Neural cell (in vitro differentiated cells): ENCODE measurements around the gene JAKMIP3. TPM values are rescaled to one million over a fixed set of nuclear protein-coding genes. Genes with fewer than 3 reads are reported as not detected.

ENCODE experiments used
- H2AFZ ChIP-seq: fragments of 200-600, 300-800 bp; sonication (generic), shearing (Covaris generic); 2 replicates; pipeline ENCODE4 v1.6.0; 2014; ENCODE audit warnings: low read depth, mild to moderate bottlenecking, antibody characterized with exemption, low read length, moderate library complexity
- H3F3A ChIP-seq: fragments of 200-600 bp; shearing (Covaris generic); 2 replicates; pipeline ENCODE4 v1.6.1; 2016; ENCODE audit warnings: mild to moderate bottlenecking, moderate library complexity, mixed read lengths, antibody characterized with exemption, low read length; ENCODE audit not compliant: insufficient read depth, poor library complexity, severe bottlenecking
- H3K27ac ChIP-seq: fragments of 200-600, 300-800 bp; sonication (generic), shearing (Covaris generic); 2 replicates; pipeline ENCODE4 v1.5.1; 2014; ENCODE audit warnings: mild to moderate bottlenecking, low read length, moderate library complexity
- H3K27me3 ChIP-seq: fragments of 300-800, 200-600 bp; sonication (generic), shearing (Covaris generic); 2 replicates; pipeline ENCODE4 v1.6.0; 2014; ENCODE audit warnings: mild to moderate bottlenecking, low read depth, low read length, moderate library complexity; ENCODE audit not compliant: insufficient read depth
- H3K36me3 ChIP-seq: fragments of 300-800, 200-600 bp; sonication (generic), shearing (Covaris generic); 2 replicates; pipeline ENCODE4 v1.5.1; 2014; ENCODE audit warnings: mild to moderate bottlenecking, antibody characterized with exemption, low read length, moderate library complexity; ENCODE audit not compliant: insufficient read depth
- H3K4me2 ChIP-seq: fragments of 300-800, 200-600 bp; sonication (generic), shearing (Covaris generic); 2 replicates; pipeline ENCODE4 v1.6.0; 2014; ENCODE audit warnings: mild to moderate bottlenecking, low read length
- H3K4me3 ChIP-seq: fragments of 300-800, 200-600 bp; sonication (generic), shearing (Covaris generic); 2 replicates; pipeline ENCODE4 v1.5.1; 2014; ENCODE audit warnings: mild to moderate bottlenecking, low read length, moderate library complexity
- H3K79me2 ChIP-seq: fragments of 200-600 bp; shearing (Covaris generic); replicated peaks from 2 replicates; pipeline ENCODE4 v1.6.0; 2014; ENCODE audit warnings: mild to moderate bottlenecking, low read length, moderate library complexity; ENCODE audit not compliant: insufficient read depth
- H3K9ac ChIP-seq: fragments of 300-800, 200-600 bp; sonication (generic), shearing (Covaris generic); 2 replicates; pipeline ENCODE4 v1.6.1; 2016; ENCODE audit warnings: mild to moderate bottlenecking, low read length, mixed read lengths
- H3K9me2 ChIP-seq: fragments of 200-600 bp; shearing (Covaris generic); 2 replicates; pipeline ENCODE4 v1.6.1; 2016; ENCODE audit warnings: mild to moderate bottlenecking, low read length, mixed read lengths; ENCODE audit not compliant: insufficient read depth
- H3K9me3 ChIP-seq: fragments of 200-600, 300-800 bp; sonication (generic), shearing (Covaris generic); 2 replicates; pipeline ENCODE4 v1.6.1; 2016; ENCODE audit warnings: mild to moderate bottlenecking, mixed run types, low read length, moderate library complexity, mixed read lengths
- H4K20me1 ChIP-seq: fragments of 200-600 bp; shearing (Covaris generic); 2 replicates; pipeline ENCODE4 v1.6.1; 2016; ENCODE audit warnings: mild to moderate bottlenecking, mixed run types; ENCODE audit not compliant: insufficient read depth
- CTCF ChIP-seq: fragments of 450-650 bp; IDR thresholded peaks from 2 replicates; pipeline ENCODE4 v1.5.1; 2014; ENCODE audit warnings: antibody characterized with exemption, mild to moderate bottlenecking, moderate library complexity; ENCODE audit not compliant: poor library complexity, severe bottlenecking
- EP300 ChIP-seq: fragments of 450-650 bp; conservative IDR thresholded peaks from 2 replicates; pipeline ENCODE4 v1.6.1; 2014; ENCODE audit warnings: antibody characterized with exemption, mild to moderate bottlenecking, moderate library complexity; ENCODE audit not compliant: poor library complexity, severe bottlenecking
- EZH2 ChIP-seq: fragments of 200-600, 300-800 bp; shearing (Covaris generic), sonication (generic); IDR thresholded peaks from 2 replicates; pipeline ENCODE4 v1.6.1; 2014; ENCODE audit warnings: antibody characterized with exemption, low read length, borderline replicate concordance, mild to moderate bottlenecking; ENCODE audit not compliant: insufficient read depth, poor library complexity, severe bottlenecking
- MXI1 ChIP-seq: fragments of 450-650 bp; conservative IDR thresholded peaks from 2 replicates; pipeline ENCODE4 v1.6.1; 2014; ENCODE audit warnings: antibody characterized with exemption, mild to moderate bottlenecking; ENCODE audit not compliant: poor library complexity, severe bottlenecking
- POLR2AphosphoS5 ChIP-seq: IDR thresholded peaks from 2 replicates; pipeline ENCODE4 v1.6.1; 2012
- RAD21 ChIP-seq: fragments of 450-650 bp; conservative IDR thresholded peaks from 2 replicates; pipeline ENCODE4 v1.6.1; 2014; ENCODE audit warnings: antibody characterized with exemption, mild to moderate bottlenecking, moderate library complexity
- REST ChIP-seq: IDR thresholded peaks from 2 replicates; pipeline ENCODE4 v1.6.1; 2012; ENCODE audit warnings: borderline replicate concordance
- SMC3 ChIP-seq: fragments of 450-650 bp; conservative IDR thresholded peaks from 2 replicates; pipeline ENCODE4 v1.6.1; 2014; ENCODE audit warnings: antibody characterized with exemption, mild to moderate bottlenecking, moderate library complexity; ENCODE audit not compliant: poor library complexity
- TAF1 ChIP-seq: IDR thresholded peaks from 2 replicates; pipeline ENCODE4 v1.6.1; 2012; ENCODE audit warnings: low read depth
- polyA plus RNA-seq: library from polyadenylated mRNA; depleted of rRNA; stranded (reverse); fragments of >200 nt; gene quantifications from 2 replicates; pipeline ENCODE4 v1.2.3, GENCODE V29; 2014

The JAKMIP3 gene
- polyA plus RNA-seq, 1 donor from 2014 or later: 5.1 TPM

GRCh38 chr10:132052124-132052523 is 13.6 kb upstream of the JAKMIP3 start:
- Histone ChIP-seq H3K27ac (no peak overlapping the region), H2AFZ (no peak overlapping the region), H3K4me3 (no peak overlapping the region), H3K36me3 (no peaks in the 10 kb centered on the region), H3K9ac (no peak overlapping the region), H3K4me2 (no peak overlapping the region), H4K20me1 (no peaks in the 10 kb centered on the region), H3K79me2 (no peaks in the 10 kb centered on the region), H3F3A (no peaks in the 10 kb centered on the region), H3K9me2 (no peaks in the 10 kb centered on the region), H3K9me3 (peaks cover 4% of the 10 kb centered on the region), H3K27me3 (no peaks in the 10 kb centered on the region)
- TF ChIP-seq CTCF: no peak
- no peak for TF ChIP-seq SMC3
- TF ChIP-seq REST: no peak
- TF ChIP-seq TAF1: no peak
- TF ChIP-seq EZH2: no peak
- TF ChIP-seq POLR2AphosphoS5: no peak
- no peak for TF ChIP-seq EP300
- no peak for TF ChIP-seq RAD21
- TF ChIP-seq MXI1: no peak

- Histone ChIP-seq H3K9ac (no peak overlapping the region), H3K4me2 (no peak overlapping the region), H4K20me1 (no peaks in the 10 kb centered on the region), H3K36me3 (no peaks in the 10 kb centered on the region), H3K27ac (no peak overlapping the region), H3K27me3 (no peaks in the 10 kb centered on the region), H3K4me3 (no peak overlapping the region), H3K9me3 (peaks cover 4% of the 10 kb centered on the region), H2AFZ (no peak overlapping the region), H3K9me2 (no peaks in the 10 kb centered on the region), H3F3A (no peaks in the 10 kb centered on the region), H3K79me2 (no peaks in the 10 kb centered on the region)
- TF ChIP-seq POLR2AphosphoS5 (no peak), RAD21 (no peak), TAF1 (no peak), EZH2 (no peak), SMC3 (no peak), CTCF (no peak), REST (no peak), MXI1 (no peak), EP300 (no peak)
Observed at GRCh38 chr10:132054564-132054963, 11.2 kb upstream of the JAKMIP3 start.
